Motor neuron (in vitro differentiated cells): Measurements from ENCODE around the gene RTBDN. TPM values are rescaled to one million over a fixed set of nuclear protein-coding genes. Genes with fewer than 3 reads are reported as not detected.
A peak's percentile ranks its signal among the peaks of the same experiment; 100 is the strongest.
"Not testable (repeated sequence)": the region's sequence is repeated elsewhere in the genome, so short reads cannot be mapped to it uniquely, and the experiment has no call there.

ENCODE experiments used
- ATAC-seq, 8 experiments: fragments of 200-7000 bp; cut with Tn5 transposase; replicated peaks in 6 of 8; 2 replicates each; pipeline ENCODE4 v1.8.0; 2021; ENCODE audit warnings: mild to moderate bottlenecking in 8 of 8, moderate library complexity in 8 of 8
- H3K27ac ChIP-seq, 2 donors: fragments of 250-450 bp; sonication (Bioruptor Pico); 2 replicates each; pipeline ENCODE4 v1.9.0; 2021; ENCODE audit warnings: antibody characterized with exemption in 2 of 2, mild to moderate bottlenecking in 2 of 2, moderate library complexity in 1 of 2
- H3K4me1 ChIP-seq, 2 donors: fragments of 250-450 bp; sonication (Bioruptor Pico); replicated peaks in 1 of 2; 2 replicates each; pipeline ENCODE4 v1.6.1; 2021; ENCODE audit warnings: antibody characterized with exemption in 2 of 2, mild to moderate bottlenecking in 2 of 2, moderate library complexity in 1 of 2
- H3K4me3 ChIP-seq, 5 donors: fragments of 250-450 bp; sonication (Bioruptor Pico); 2 replicates each; pipeline ENCODE4 v1.9.0; 2021; ENCODE audit warnings: antibody characterized with exemption in 5 of 5, mild to moderate bottlenecking in 5 of 5, moderate library complexity in 4 of 5
- WGBS, 10 experiments: fragments of 450-650 bp; shearing (Covaris generic); methylation state at CpG; one replicate each; pipeline ENCODE4 v1.0.0; 2022; 5-methylcytosine and 5-hydroxymethylcytosine counted together
- in situ Hi-C, 9 experiments: fragments of 400-800 bp; cut with MboI; loops; one replicate each; pipeline ENCODE4 v1.15.0; 2021; ENCODE audit warnings: low sequenced_read_pairs in 9 of 9, low pct_unique_long_range_greater_than_20kb in 2 of 9; ENCODE audit not compliant: unreplicated experiment in 9 of 9
- total RNA-seq, 8 experiments: library from RNA; unstranded; fragments of 300-600 nt; gene quantifications; 2 replicates each; pipeline versions ENCODE4 v1.2.3 to v1.2.4, GENCODE V29; 2022

The RTBDN gene
- total RNA-seq, 8 experiments from 2014 or later, result 0.56 to 1.9 (median 0.92) TPM; not detected in 1

GRCh38 chr19:12866416-12867119 lies 32.2 kb upstream of the RTBDN start:
- in situ Hi-C loops, result no loop called here
- peaks cover 0 to 5% of the 10 kb centered on the region in 2 donors for H3K4me1 ChIP-seq
- ATAC-seq, result peak in 2 of 8 experiments; percentile 5 to 10
- WGBS, 10 experiments, result 56 to 92% (median 78%) methylated on average over 2 to 13 of the region's 29 CpGs; no CpG with 5 or more reads in 6 of the 10 experiments
- H3K27ac ChIP-seq, result no peak overlapping the region
- no peak overlapping the region for H3K4me3 ChIP-seq

- in situ Hi-C loops, result no loop called here
- ATAC-seq, result no peak
- peaks cover 0 to 5% of the 10 kb centered on the region in 2 donors for H3K4me1 ChIP-seq
- H3K4me3 ChIP-seq, result no peak overlapping the region
- 88% methylated on average over 1 of the region's 19 CpGs; no CpG with 5 or more reads in 9 of the 10 experiments for WGBS, 10 experiments
- no peak overlapping the region for H3K27ac ChIP-seq
Observed at GRCh38 chr19:12865746-12866415, 31.5 kb upstream of the RTBDN start.

- 89 to 95% (median 89%) methylated on average over 7 to 13 of the region's 34 CpGs; no CpG with 5 or more reads in 7 of the 10 experiments for WGBS, 10 experiments
- in situ Hi-C loops, result no loop called here
- Histone ChIP-seq H3K27ac (no peak overlapping the region), H3K4me1 (peaks cover 0 to 5% of the 10 kb centered on the region in 2 donors), H3K4me3 (no peak overlapping the region)
- no peak for ATAC-seq
Observed at GRCh38 chr19:12864721-12865715, 30.6 kb upstream of the RTBDN start.

- Histone ChIP-seq H3K27ac (no peak overlapping the region), H3K4me3 (no peak overlapping the region), H3K4me1 (peaks cover 0 to 5% of the 10 kb centered on the region in 2 donors)
- in situ Hi-C loops, result no loop called here
- 60 to 100% (median 87%) methylated on average over 1 to 3 of the region's 4 CpGs; no CpG with 5 or more reads in 4 of the 10 experiments for WGBS, 10 experiments
- no peak for ATAC-seq
Observed at GRCh38 chr19:12864143-12864542, 29.8 kb upstream of the RTBDN start.

- in situ Hi-C loops, result no loop called here
- 13 to 100% (median 81%) methylated on average over 1 to 5 of the region's 7 CpGs; no CpG with 5 or more reads in 1 of the 10 experiments for WGBS, 10 experiments
- Histone ChIP-seq H3K27ac (no peak overlapping the region), H3K4me3 (no peak overlapping the region), H3K4me1 (no peaks in the 10 kb centered on the region)
- no peak for ATAC-seq
Observed at GRCh38 chr19:12859546-12859945, 25.2 kb upstream of the RTBDN start.

GRCh38 chr19:12858041-12858928 lies 23.9 kb upstream of the RTBDN start:
- in situ Hi-C loops, result no loop called here
- ATAC-seq, result no peak

GRCh38 chr19:12856653-12857052 lies 22.3 kb upstream of the RTBDN start:
- in situ Hi-C loops, result no loop called here
- no peak for ATAC-seq
- WGBS, 10 experiments, result 10 to 100% (median 85%) methylated on average over 1 of the region's 1 CpG; no CpG with 5 or more reads in 4 of the 10 experiments
- no peak overlapping the region for H3K27ac ChIP-seq
- H3K4me1 ChIP-seq, result no peaks in the 10 kb centered on the region
- no peak overlapping the region for H3K4me3 ChIP-seq

More at GRCh38 chr19:12858041-12858928, 23.9 kb upstream of the RTBDN start:
- no peak overlapping the region for H3K27ac ChIP-seq
- no peak overlapping the region for H3K4me3 ChIP-seq
- H3K4me1 ChIP-seq, result no peaks in the 10 kb centered on the region
- 20 to 93% (median 86%) methylated on average over 1 to 13 of the region's 35 CpGs for WGBS, 10 experiments

GRCh38 chr19:12847159-12848139 lies 13.1 kb upstream of the RTBDN start:
- peak; percentile 93 to 99 (median 94) for ATAC-seq
- peak overlapping the region in 2 of 5 donors; percentile 0 to 4 for H3K4me3 ChIP-seq
- in situ Hi-C loops, result loop anchor here in 1 of 9 experiments (10.0 kb wide), 1 partner anchor 83 kb away; no protein-coding TSS in a partner anchor
- WGBS, 10 experiments, result 0 to 77% (median 14%) methylated on average over 1 to 12 of the region's 69 CpGs; no CpG with 5 or more reads in 4 of the 10 experiments
- no peak overlapping the region for H3K27ac ChIP-seq
- H3K4me1 ChIP-seq, result peaks cover 3 to 10% of the 10 kb centered on the region in 2 donors

GRCh38 chr19:12846613-12847012 lies 12.2 kb upstream of the RTBDN start:
- peaks cover 9 to 15% of the 10 kb centered on the region in 2 donors for H3K4me1 ChIP-seq
- H3K4me3 ChIP-seq, H3K27ac ChIP-seq: not testable (repeated sequence)
- in situ Hi-C loops, result loop anchor here in 1 of 9 experiments (10.0 kb wide), 1 partner anchor 82 kb away; no protein-coding TSS in a partner anchor
- 60 to 100% (median 88%) methylated on average over 1 to 6 of the region's 7 CpGs for WGBS, 10 experiments
- ATAC-seq, result peak in 1 of 8 experiments; percentile 1

- H3K4me1 ChIP-seq, result peaks cover 24 to 26% of the 10 kb centered on the region in 2 donors
- no peak overlapping the region for H3K4me3 ChIP-seq
- no peak overlapping the region for H3K27ac ChIP-seq
- ATAC-seq, result peak in 3 of 8 experiments; percentile 2 to 21 (median 10)
- WGBS, 10 experiments, result 40 to 100% (median 87%) methylated on average over 1 to 3 of the region's 3 CpGs; no CpG with 5 or more reads in 2 of the 10 experiments
- in situ Hi-C loops, result loop anchor here in 1 of 9 experiments (10.0 kb wide), 1 partner anchor 79 kb away; no protein-coding TSS in a partner anchor
Observed at GRCh38 chr19:12843999-12844732, 9.8 kb upstream of the RTBDN start.
